B cell (primary cell): ENCODE results near the gene RPF1. TPM values are rescaled to one million over a fixed set of nuclear protein-coding genes. Genes with fewer than 3 reads are reported as not detected.

Experiments used
- ATAC-seq: fragments of 200-7000 bp; cut with Tn5 transposase; one replicate; pipeline ENCODE4 v1.10.0; 2021; ENCODE audit warnings: low read depth, mild to moderate bottlenecking, moderate number of reproducible peaks, moderate library complexity
- CTCF ChIA-PET: fragments of 350-600 bp; sonication (Branson Sonifier 250); formaldehyde crosslinking; loops from one replicate; lab custom pipeline; 2021; ENCODE audit warnings: antibody characterized with exemption, inconsistent platforms; lab: Charles Lee
- POLR2A ChIA-PET: fragments of 350-600 bp; sonication (Branson Sonifier 250); formaldehyde crosslinking; loops from one replicate; lab custom pipeline; 2021; ENCODE audit warnings: antibody characterized with exemption; lab: Charles Lee
- DNase-seq: peaks from one replicate; pipeline ENCODE4 v3.0.0; 2013
- H2AFZ ChIP-seq: 2 replicates; pipeline ENCODE4 v1.6.1; 2012; ENCODE audit warnings: mild to moderate bottlenecking, low read depth, low read length; ENCODE audit not compliant: insufficient read depth, poor library complexity, severe bottlenecking
- H3K27ac ChIP-seq, 2 donors: 1 replicate in 1 of 2; 2 replicates in 1 of 2; pipeline ENCODE4 v1.5.1; 2012 to 2013; ENCODE audit warnings: low read length in 2 of 2, mild to moderate bottlenecking in 2 of 2, moderate library complexity in 1 of 2
- H3K27me3 ChIP-seq, 4 experiments: fragments of 200-600 bp in 1 of 4; sonication (generic) in 1 of 4; replicated peaks in 1 of 4; 1 replicate in 2 of 4; 2 replicates in 2 of 4; pipeline versions ENCODE4 v1.6.1 to v1.7.0; 2013 to 2016; ENCODE audit warnings: low read length in 3 of 4, mild to moderate bottlenecking in 2 of 4, mixed read lengths in 1 of 4, moderate library complexity in 1 of 4; ENCODE audit not compliant: insufficient read depth in 4 of 4, control insufficient read depth in 3 of 4; ENCODE audit errors: control extremely low read depth in 1 of 4
- H3K36me3 ChIP-seq, 2 experiments: replicated peaks in 1 of 2; 1 replicate in 1 of 2; 2 replicates in 1 of 2; pipeline versions ENCODE4 v1.6.1 to v1.7.1; 2013; ENCODE audit warnings: low read length in 1 of 2; ENCODE audit not compliant: insufficient read depth in 2 of 2, control insufficient read depth in 1 of 2; ENCODE audit errors: control extremely low read depth in 1 of 2, extremely low read depth in 1 of 2
- H3K4me1 ChIP-seq, 2 donors: fragments of 200-600 bp in 1 of 2; sonication (generic) in 1 of 2; 1 replicate in 1 of 2; 2 replicates in 1 of 2; pipeline versions ENCODE4 v1.5.1 to v1.6.1; 2013 to 2017; ENCODE audit warnings: low read length in 2 of 2; ENCODE audit not compliant: control insufficient read depth in 2 of 2, insufficient read depth in 2 of 2
- H3K4me2 ChIP-seq: replicated peaks from 2 replicates; pipeline ENCODE3; 2012; ENCODE audit warnings: mild to moderate bottlenecking, low read depth, low read length; ENCODE audit not compliant: poor library complexity, severe bottlenecking
- H3K4me3 ChIP-seq, 5 experiments: fragments of 200-600 bp in 1 of 5; sonication (generic) in 1 of 5; 1 replicate in 3 of 5; 2 replicates in 2 of 5; pipeline versions ENCODE4 v1.5.1 to v1.7.0; 2011 to 2016; ENCODE audit warnings: low read length in 4 of 5, mild to moderate bottlenecking in 4 of 5, low read depth in 2 of 5, control low read depth in 1 of 5, moderate library complexity in 1 of 5; ENCODE audit not compliant: insufficient read depth in 1 of 5; ENCODE audit errors: control extremely low read depth in 1 of 5, extremely low read depth in 1 of 5
- H3K79me2 ChIP-seq: fragments of 200-600 bp; sonication (generic); one replicate; pipeline ENCODE4 v1.6.0; 2016; ENCODE audit warnings: low read length; ENCODE audit not compliant: control insufficient read depth, insufficient read depth
- H3K9ac ChIP-seq: fragments of 200-600 bp; sonication (generic); 2 replicates; pipeline ENCODE4 v1.6.1; 2017; ENCODE audit warnings: mild to moderate bottlenecking, low read length, moderate library complexity
- H3K9me3 ChIP-seq, 3 donors: one replicate each; pipeline versions ENCODE4 v1.6.1 to v1.7.1; 2013; ENCODE audit warnings: low read length in 2 of 3; ENCODE audit not compliant: control insufficient read depth in 2 of 3, insufficient read depth in 1 of 3; ENCODE audit errors: control extremely low read depth in 1 of 3
- H4K20me1 ChIP-seq: 2 replicates; pipeline ENCODE4 v1.6.0; 2012; ENCODE audit warnings: mild to moderate bottlenecking, low read length; ENCODE audit not compliant: insufficient read depth, control insufficient read depth, poor library complexity, severe bottlenecking
- H3K27ac Mint-ChIP-seq: one replicate; pipeline ENCODE4 v1.8.0; 2021; ENCODE audit warnings: mixed read lengths
- H3K27me3 Mint-ChIP-seq: one replicate; pipeline ENCODE4 v1.8.0; 2021; ENCODE audit warnings: mixed read lengths
- H3K4me1 Mint-ChIP-seq: one replicate; pipeline ENCODE4 v1.8.0; 2021; ENCODE audit warnings: mixed read lengths
- H3K4me3 Mint-ChIP-seq: one replicate; pipeline ENCODE4 v1.8.0; 2021; ENCODE audit warnings: mixed read lengths
- H3K9me3 Mint-ChIP-seq: one replicate; pipeline ENCODE4 v1.8.0; 2022; ENCODE audit warnings: mixed read lengths; ENCODE audit not compliant: insufficient read depth
- CTCF ChIP-seq: fragments of 200-600 bp; IDR thresholded peaks from one replicate; pipeline ENCODE4 v1.8.0; 2022; ENCODE audit warnings: antibody characterized with exemption, mild to moderate bottlenecking
- EZH2 ChIP-seq: IDR thresholded peaks from 2 replicates; pipeline ENCODE4 v1.6.1; 2012; ENCODE audit warnings: borderline replicate concordance, low read depth, mild to moderate bottlenecking, moderate library complexity, low read length; ENCODE audit not compliant: insufficient read depth, poor library complexity, severe bottlenecking
- WGBS: methylation state at CpG from one replicate; pipeline ENCODE4 v1.1.5; 2013; ENCODE audit warnings: missing lambda C conversion rate; ENCODE audit not compliant: insufficient coverage; 5-methylcytosine and 5-hydroxymethylcytosine counted together
- intact Hi-C: fragments of 100-400 bp; cut with micrococcal nuclease; formaldehyde crosslinking; loops from one replicate; pipeline ENCODE4 v1.10.0; 2022
- polyA plus RNA-seq: library from polyadenylated mRNA; depleted of rRNA; stranded (reverse); fragments of >200 nt; gene quantifications from 2 replicates; pipeline ENCODE4 v1.2.3, GENCODE V29; 2012
- total RNA-seq, 2 donors: library from RNA; stranded (reverse); fragments of 120-200 nt in 1 of 2; gene quantifications; 1 replicate in 1 of 2; 2 replicates in 1 of 2; pipeline versions ENCODE4 v1.2.3 to v1.2.4, GENCODE V29; 2013 to 2022

The RPF1 gene
- total and polyA plus RNA-seq, 2 donors (not counting 1 experiment from before 2014, with no cell fraction given) = 15.5 to 38.8 TPM

GRCh38 chr1:84502927-84503326 lies 23.9 kb downstream of the RPF1 start:
- WGBS = no CpG with 5 or more reads among the region's 5 CpGs
- Histone ChIP-seq H3K9ac (no peak overlapping the region), H3K4me2 (no peak overlapping the region), H3K27me3 (no peaks in the 10 kb centered on the region), H3K79me2 (peaks cover 60% of the 10 kb centered on the region), H3K9me3 (no peaks in the 10 kb centered on the region), H4K20me1 (peaks cover 7% of the 10 kb centered on the region), H3K4me1 (peaks cover 26 to 28% of the 10 kb centered on the region in 2 donors), H3K27ac (no peak overlapping the region), H3K4me3 (no peak overlapping the region), H2AFZ (no peak overlapping the region), H3K36me3 (peaks cover under 1 to 25% of the 10 kb centered on the region in 2 experiments)
- intact Hi-C loops = loop anchor here (10.0 kb wide), 2 partner anchors 358 to 702 kb away; partner anchors contain the start of genes PRKACB and SYDE2
- Mint-ChIP-seq H3K4me1 (peaks cover 40% of the 10 kb centered on the region), H3K27ac (no peak overlapping the region), H3K27me3 (no peaks in the 10 kb centered on the region), H3K9me3 (no peaks in the 10 kb centered on the region), H3K4me3 (no peak overlapping the region)
- DNase-seq = no peak
- TF ChIP-seq CTCF = no peak
- no peak for TF ChIP-seq EZH2
- POLR2A ChIA-PET = no interaction called here
- CTCF ChIA-PET = interaction anchor here (1.0 to 2.1 kb wide), 2 partner anchors 68 to 69 kb away, joined by 3 to 5 read pairs; no protein-coding TSS in a partner anchor
- ATAC-seq = no peak
